Activated naive CD4-positive, alpha-beta T cell treated with anti-CD3 and anti-CD28 coated beads for 36 hours (primary cell): ENCODE measurements around the gene IRAK1. TPM values are rescaled to one million over a fixed set of nuclear protein-coding genes. Genes with fewer than 3 reads are reported as not detected.

Experiments
- CTCF ChIA-PET: fragments of 350-600 bp; sonication (Branson Sonifier 250); formaldehyde crosslinking; loops from one replicate; lab custom pipeline; 2021; ENCODE audit warnings: antibody characterized with exemption; lab: Charles Lee
- DNase-seq: peaks from one replicate; pipeline ENCODE4 v3.0.0-alpha.2; 2020
- H3K27ac Mint-ChIP-seq: one replicate; pipeline ENCODE4 v1.8.0; 2021; ENCODE audit warnings: mild to moderate bottlenecking, mixed read lengths
- H3K27me3 Mint-ChIP-seq: one replicate; pipeline ENCODE4 v1.8.0; 2021; ENCODE audit warnings: low read depth, mixed read lengths
- H3K36me3 Mint-ChIP-seq: one replicate; pipeline ENCODE4 v1.8.0; 2021; ENCODE audit warnings: low read depth, mixed read lengths
- H3K4me1 Mint-ChIP-seq: one replicate; pipeline ENCODE4 v1.8.0; 2021; ENCODE audit warnings: low read depth, mixed read lengths
- H3K4me3 Mint-ChIP-seq: one replicate; pipeline ENCODE4 v1.8.0; 2021; ENCODE audit warnings: mild to moderate bottlenecking, moderate library complexity, mixed read lengths
- H3K9me3 Mint-ChIP-seq: one replicate; pipeline ENCODE4 v1.8.0; 2021; ENCODE audit warnings: mixed read lengths
- intact Hi-C: fragments of 100-400 bp; cut with micrococcal nuclease; formaldehyde crosslinking; loops from one replicate; pipeline ENCODE4 v1.15.1; 2023
- total RNA-seq, 2 experiments: library from RNA; stranded (reverse); gene quantifications; one replicate each; pipeline ENCODE4 v1.2.3, GENCODE V29; 2021

IRAK1 gene
- total RNA-seq, 2 experiments from 2014 or later, result 77.2 to 82.6 TPM

- CTCF ChIA-PET, result no interaction called here
- Mint-ChIP-seq H3K27ac (no peak overlapping the region), H3K36me3 (peaks cover 7% of the 10 kb centered on the region), H3K4me3 (no peak overlapping the region), H3K9me3 (no peaks in the 10 kb centered on the region), H3K4me1 (peaks cover 41% of the 10 kb centered on the region), H3K27me3 (no peaks in the 10 kb centered on the region)
- intact Hi-C loops, result loop anchor here (2.0 kb wide), 1 partner anchor 17 kb away; no protein-coding TSS in a partner anchor
- DNase-seq, result no peak
Observed at GRCh38 chrX:154037754-154038153, 18.1 kb upstream of the IRAK1 start.

DNA sequence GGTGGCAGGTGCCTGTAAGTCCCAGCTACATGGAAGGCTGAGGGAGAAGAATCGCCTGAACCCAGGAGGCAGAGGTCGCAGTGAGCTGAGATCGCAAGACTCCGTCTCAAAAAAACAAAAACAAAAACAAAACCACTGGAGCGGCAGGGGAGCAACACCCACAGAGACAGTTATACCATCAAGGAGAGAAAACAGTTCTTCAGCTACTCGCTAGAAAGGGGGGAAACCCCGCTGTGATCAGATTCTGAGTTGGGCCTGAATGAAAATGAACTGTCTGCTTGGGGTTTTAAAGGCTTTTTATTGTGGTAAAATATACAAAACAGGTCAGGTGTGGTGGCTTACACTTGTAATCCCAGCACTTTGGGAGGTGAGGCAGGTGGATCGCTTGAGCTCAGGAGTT, 16.8 kb upstream of the IRAK1 start:
- Mint-ChIP-seq H3K27me3 (no peaks in the 10 kb centered on the region), H3K27ac (peak overlapping the region; percentile 41), H3K4me3 (no peak overlapping the region), H3K9me3 (no peaks in the 10 kb centered on the region), H3K36me3 (peaks cover 7% of the 10 kb centered on the region), H3K4me1 (peaks cover 36% of the 10 kb centered on the region)
- CTCF ChIA-PET, result no interaction called here
- intact Hi-C loops, result loop anchor here (2.0 kb wide), 1 partner anchor 16 kb away; no protein-coding TSS in a partner anchor
- DNase-seq, result peak; percentile 55

GRCh38 chrX:154033848-154034247, 14.1 kb upstream of the IRAK1 start:
- no peak overlapping the region for H3K27ac Mint-ChIP-seq
- peaks cover 5% of the 10 kb centered on the region for H3K36me3 Mint-ChIP-seq
- no peak for DNase-seq
- intact Hi-C loops, result no loop called here
- H3K27me3 Mint-ChIP-seq, result no peaks in the 10 kb centered on the region
- CTCF ChIA-PET, result no interaction called here
- no peaks in the 10 kb centered on the region for H3K9me3 Mint-ChIP-seq
- no peak overlapping the region for H3K4me3 Mint-ChIP-seq
- peaks cover 16% of the 10 kb centered on the region for H3K4me1 Mint-ChIP-seq

DNA sequence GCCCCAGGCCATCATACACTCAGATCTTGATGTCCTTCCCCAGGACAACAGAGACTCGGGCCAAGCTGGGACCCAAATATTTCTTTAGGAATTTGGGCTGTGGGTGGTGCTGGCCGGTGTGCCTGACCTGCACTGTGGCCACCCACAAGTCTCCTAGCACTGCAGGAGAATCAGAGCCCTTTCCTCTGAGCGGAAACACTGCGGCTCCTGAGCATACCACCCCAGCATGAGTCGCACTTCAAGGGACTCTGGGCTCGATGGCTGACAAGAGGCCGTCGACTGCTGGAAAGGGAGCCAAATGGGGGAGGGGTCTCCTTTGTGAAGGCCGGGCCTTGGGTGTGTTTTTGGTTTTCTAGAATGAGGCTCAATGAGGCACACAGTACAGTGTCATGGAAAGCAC, 13.0 kb upstream of the IRAK1 start:
- Mint-ChIP-seq H3K27ac (no peak overlapping the region), H3K4me3 (no peak overlapping the region), H3K4me1 (peaks cover 11% of the 10 kb centered on the region), H3K36me3 (peaks cover 5% of the 10 kb centered on the region), H3K27me3 (no peaks in the 10 kb centered on the region), H3K9me3 (no peaks in the 10 kb centered on the region)
- CTCF ChIA-PET, result no interaction called here
- intact Hi-C loops, result no loop called here
- no peak for DNase-seq

GRCh38 chrX:154032160-154032559, 12.5 kb upstream of the IRAK1 start:
- CTCF ChIA-PET, result no interaction called here
- Mint-ChIP-seq H3K9me3 (no peaks in the 10 kb centered on the region), H3K4me3 (no peak overlapping the region)

GRCh38 chrX:154030715-154031305, 11.1 kb upstream of the IRAK1 start:
- Mint-ChIP-seq H3K4me1 (peaks cover 4% of the 10 kb centered on the region), H3K36me3 (peaks cover 3% of the 10 kb centered on the region), H3K4me3 (no peak overlapping the region), H3K27ac (no peak overlapping the region), H3K9me3 (no peaks in the 10 kb centered on the region), H3K27me3 (no peaks in the 10 kb centered on the region)
- intact Hi-C loops, result no loop called here
- DNase-seq, result no peak
- CTCF ChIA-PET, result no interaction called here

More at GRCh38 chrX:154032160-154032559, 12.5 kb upstream of the IRAK1 start:
- Mint-ChIP-seq H3K27ac (no peak overlapping the region), H3K4me1 (peaks cover 11% of the 10 kb centered on the region), H3K27me3 (no peaks in the 10 kb centered on the region), H3K36me3 (peaks cover 8% of the 10 kb centered on the region)
- intact Hi-C loops, result no loop called here
- DNase-seq, result no peak

DNA sequence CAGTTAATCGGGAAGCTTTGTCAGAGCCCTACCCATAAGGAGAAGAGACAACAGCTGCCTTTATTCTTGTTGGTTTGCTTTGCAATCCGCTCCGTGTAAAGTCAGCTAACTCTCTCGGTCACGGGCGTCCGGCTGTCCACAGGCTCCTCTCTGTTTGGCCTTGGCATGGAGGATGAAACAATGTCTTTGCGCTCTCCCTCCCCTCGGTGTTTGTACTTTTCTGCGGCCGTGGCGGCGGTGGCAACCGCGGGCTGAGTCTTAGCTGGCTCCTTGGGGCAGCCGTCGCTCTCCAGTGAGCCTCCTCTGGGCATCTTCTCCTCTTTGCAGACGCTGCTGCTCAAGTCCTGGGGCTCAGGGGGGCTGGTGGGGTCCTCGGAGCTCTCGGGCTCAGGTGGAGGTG, 10.6 kb upstream of the IRAK1 start:
- Mint-ChIP-seq H3K9me3 (no peaks in the 10 kb centered on the region), H3K36me3 (peaks cover 3% of the 10 kb centered on the region), H3K4me1 (peaks cover 4% of the 10 kb centered on the region), H3K27ac (no peak overlapping the region), H3K27me3 (no peaks in the 10 kb centered on the region), H3K4me3 (no peak overlapping the region)
- intact Hi-C loops, result no loop called here
- no peak for DNase-seq
- CTCF ChIA-PET, result interaction anchor here (0.9 kb wide), 1 partner anchor 61 kb away, joined by 3 read pairs; no protein-coding TSS in a partner anchor

GRCh38 chrX:154029439-154029838, 9.7 kb upstream of the IRAK1 start:
- Mint-ChIP-seq H3K27me3 (no peaks in the 10 kb centered on the region), H3K4me3 (no peak overlapping the region), H3K9me3 (no peaks in the 10 kb centered on the region), H3K4me1 (no peaks in the 10 kb centered on the region), H3K27ac (no peak overlapping the region), H3K36me3 (peaks cover 3% of the 10 kb centered on the region)
- intact Hi-C loops, result no loop called here
- peak; percentile 28 for DNase-seq
- CTCF ChIA-PET, result interaction anchor here (0.9 kb wide), 1 partner anchor 60 kb away, joined by 3 read pairs; no protein-coding TSS in a partner anchor

- Mint-ChIP-seq H3K9me3 (no peaks in the 10 kb centered on the region), H3K4me1 (no peaks in the 10 kb centered on the region), H3K27ac (no peak overlapping the region), H3K4me3 (no peak overlapping the region), H3K36me3 (peaks cover 3% of the 10 kb centered on the region), H3K27me3 (no peaks in the 10 kb centered on the region)
- CTCF ChIA-PET, result interaction anchor here (1.2 kb wide), 1 partner anchor 15 kb away, joined by 5 read pairs; no protein-coding TSS in a partner anchor
- intact Hi-C loops, result no loop called here
- DNase-seq, result no peak
Observed at GRCh38 chrX:154028502-154029184, 8.9 kb upstream of the IRAK1 start.

DNA sequence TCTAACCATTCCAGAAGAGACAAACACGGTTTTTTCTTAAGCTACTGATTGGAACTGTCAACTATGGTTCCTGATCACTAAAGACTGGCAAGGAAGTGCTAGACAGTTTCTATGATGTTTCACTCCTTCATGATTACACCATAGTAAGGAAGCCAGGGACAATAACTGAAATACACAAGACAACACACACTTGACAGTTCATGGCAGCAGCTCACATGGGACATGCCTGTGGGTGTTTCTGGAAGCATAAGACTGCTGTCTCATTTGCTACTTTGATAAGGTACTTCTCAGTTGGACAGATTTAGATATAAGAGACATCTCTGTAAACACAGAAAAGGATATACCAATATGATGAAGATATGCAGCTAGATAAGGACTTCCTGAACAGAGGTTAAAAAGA, 8.3 kb upstream of the IRAK1 start:
- no peak overlapping the region for H3K4me3 Mint-ChIP-seq
- H3K4me1 Mint-ChIP-seq, result no peaks in the 10 kb centered on the region
- H3K27me3 Mint-ChIP-seq, result no peaks in the 10 kb centered on the region
- peaks cover 3% of the 10 kb centered on the region for H3K36me3 Mint-ChIP-seq
- no peaks in the 10 kb centered on the region for H3K9me3 Mint-ChIP-seq
- CTCF ChIA-PET, result interaction anchor here (1.2 kb wide), 1 partner anchor 14 kb away, joined by 5 read pairs; no protein-coding TSS in a partner anchor
- intact Hi-C loops, result no loop called here
- DNase-seq, result no peak
- H3K27ac Mint-ChIP-seq, result no peak overlapping the region

GRCh38 chrX:154027022-154027402, 7.3 kb upstream of the IRAK1 start:
- no peak for DNase-seq
- no peaks in the 10 kb centered on the region for H3K9me3 Mint-ChIP-seq
- H3K36me3 Mint-ChIP-seq, result peaks cover 3% of the 10 kb centered on the region
- no peak overlapping the region for H3K4me3 Mint-ChIP-seq
- H3K27ac Mint-ChIP-seq, result no peak overlapping the region
- intact Hi-C loops, result no loop called here
- H3K27me3 Mint-ChIP-seq, result no peaks in the 10 kb centered on the region
- CTCF ChIA-PET, result interaction anchor here (0.6 to 1.6 kb wide), 2 partner anchors 13 to 31 kb away, joined by 3 to 8 read pairs; no protein-coding TSS in a partner anchor
- H3K4me1 Mint-ChIP-seq, result no peaks in the 10 kb centered on the region

- CTCF ChIA-PET, result interaction anchor here (0.6 to 1.6 kb wide), 2 partner anchors 13 to 49 kb away, joined by 3 to 8 read pairs; no protein-coding TSS in a partner anchor
- no peaks in the 10 kb centered on the region for H3K9me3 Mint-ChIP-seq
- H3K27me3 Mint-ChIP-seq, result no peaks in the 10 kb centered on the region
- H3K36me3 Mint-ChIP-seq, result peaks cover 3% of the 10 kb centered on the region
- no peak for DNase-seq
- no peak overlapping the region for H3K27ac Mint-ChIP-seq
- no peak overlapping the region for H3K4me3 Mint-ChIP-seq
- H3K4me1 Mint-ChIP-seq, result peaks cover 2% of the 10 kb centered on the region
- intact Hi-C loops, result no loop called here
Observed at GRCh38 chrX:154026136-154027021, 6.7 kb upstream of the IRAK1 start.
